Stomach (tissue), 9 donors: ENCODE data around the gene GARS1. TPM values are rescaled to one million over a fixed set of nuclear protein-coding genes. Genes with fewer than 3 reads are reported as not detected.
"Not testable (repeated sequence)": the region's sequence is repeated elsewhere in the genome, so short reads cannot be mapped to it uniquely, and the experiment has no call there.

Source experiments
- DNase-seq, 2 donors: peaks; one replicate each; pipeline versions ENCODE4 v3.0.0 to v3.0.0-alpha.2; 2013 to 2019
- H3K27ac ChIP-seq, 5 donors: fragments of 200-600 bp in 4 of 5; sonication (generic) in 4 of 5; one replicate each; pipeline ENCODE4 v1.5.1; 2013 to 2019; ENCODE audit warnings: mild to moderate bottlenecking in 1 of 5, moderate library complexity in 1 of 5
- H3K27me3 ChIP-seq, 3 donors: fragments of 200-600 bp; sonication (generic); one replicate each; pipeline ENCODE4 v1.5.1; 2017 to 2019; ENCODE audit warnings: mixed run types in 1 of 3
- H3K36me3 ChIP-seq, 4 donors: fragments of 200-600 bp; sonication (generic); 1 replicate in 3 of 4; 2 replicates in 1 of 4; pipeline ENCODE4 v1.5.1; 2016 to 2019
- H3K4me1 ChIP-seq, 4 donors: fragments of 200-600 bp; sonication (generic); one replicate each; pipeline ENCODE4 v1.5.1; 2016 to 2019
- H3K4me3 ChIP-seq, 4 donors: fragments of 200-600 bp; sonication (generic) in 3 of 4; one replicate each; pipeline ENCODE4 v1.5.1; 2016 to 2019; ENCODE audit warnings: mild to moderate bottlenecking in 1 of 4
- H3K9me3 ChIP-seq, 4 donors: fragments of 200-600 bp; sonication (generic); one replicate each; pipeline ENCODE4 v1.5.1; 2016 to 2019
- CTCF ChIP-seq, 7 experiments: fragments of 450-650 bp in 4 of 7; fragments of 200-600 bp in 3 of 7; sonication (generic) in 3 of 7; IDR thresholded peaks; one replicate each; pipeline ENCODE4 v1.5.1; 2016 to 2019; ENCODE audit warnings: antibody characterized with exemption in 7 of 7, control low read depth in 2 of 7, mild to moderate bottlenecking in 1 of 7
- EP300 ChIP-seq: sonication (generic); formaldehyde crosslinking; IDR thresholded peaks from one replicate; pipeline ENCODE4 v1.6.1; 2017; ENCODE audit warnings: antibody characterized with exemption
- POLR2A ChIP-seq, 4 donors: fragments of 450-650 bp; IDR thresholded peaks; one replicate each; pipeline ENCODE4 v1.6.1; 2016; ENCODE audit warnings: antibody characterized with exemption in 4 of 4, control low read depth in 2 of 4, mild to moderate bottlenecking in 1 of 4, moderate library complexity in 1 of 4
- POLR2AphosphoS5 ChIP-seq, 3 donors: sonication (generic); formaldehyde crosslinking; IDR thresholded peaks; one replicate each; pipeline ENCODE4 v1.6.1; 2016; ENCODE audit warnings: antibody characterized with exemption in 3 of 3
- WGBS, 5 donors: extraction: QIAGEN DNeasy Blood & Tissue Kit in 3 of 5; methylation state at CpG; one replicate each; pipeline versions ENCODE4 v1.1.5 to v1.1.7; 2013 to 2018; 5-methylcytosine and 5-hydroxymethylcytosine counted together
- intact Hi-C: fragments of 100-400 bp; cut with DNase I; formaldehyde crosslinking; loops from one replicate; pipeline ENCODE4 v1.15.1; 2023; ENCODE audit warnings: low total_unique reads
- polyA plus RNA-seq, 3 donors: library from polyadenylated mRNA; stranded (reverse); fragments of 200-250 nt; gene quantifications; one replicate each; pipeline ENCODE4 v1.2.3, GENCODE V29; 2013
- total RNA-seq, 5 donors: library from RNA; depleted of rRNA; stranded (reverse); fragments of >200 nt; gene quantifications; one replicate each; pipeline versions ENCODE4 v1.1.0 to v1.2.3, GENCODE V29; 2014 to 2016
- donor health status: healthy with polysubstance abuse.
- donor health status: Bipolar disorder and iron deficiency.
- donor health status: healthy.

Gene GARS1
- total and polyA plus RNA-seq, 8 donors = 37.5 to 124 (median 74.8) TPM

- Histone ChIP-seq H3K27ac (no peak overlapping the region), H3K4me3 (no peak overlapping the region), H3K36me3 (peaks cover 54 to 80% (median 77%) of the 10 kb centered on the region in 4 donors), H3K27me3 (no peaks in the 10 kb centered on the region), H3K9me3 (no peaks in the 10 kb centered on the region), H3K4me1 (no peaks in the 10 kb centered on the region)
- intact Hi-C loops = no loop called here
- WGBS, 5 donors = 79 to 89% (median 86%) methylated on average over 3 of the region's 3 CpGs
- TF ChIP-seq EP300 (no peak), POLR2A (IDR thresholded peaks at IDR 0.05) (no peak)
- DNase-seq = no peak
Observed at GRCh38 chr7:30633223-30633622, 38.5 kb downstream of the GARS1 start.

GRCh38 chr7:30634193-30634626 lies 39.5 kb downstream of the GARS1 start:
- H3K27ac ChIP-seq = no peak overlapping the region
- intact Hi-C loops = no loop called here
- TF ChIP-seq EP300 = no peak
- no peak for TF ChIP-seq POLR2AphosphoS5 (IDR thresholded peaks at IDR 0.05)
- TF ChIP-seq CTCF (IDR thresholded peaks at IDR 0.05) = no peak
- TF ChIP-seq POLR2A (IDR thresholded peaks at IDR 0.05) = no peak
- no peak overlapping the region for H3K4me3 ChIP-seq
- H3K27me3 ChIP-seq = no peaks in the 10 kb centered on the region
- no peaks in the 10 kb centered on the region for H3K9me3 ChIP-seq
- H3K36me3 ChIP-seq = peaks cover 44 to 71% (median 68%) of the 10 kb centered on the region in 4 donors
- DNase-seq = no peak
- no peaks in the 10 kb centered on the region for H3K4me1 ChIP-seq
- 67 to 88% (median 74%) methylated on average over 1 of the region's 1 CpG for WGBS, 5 donors

- 65 to 88% (median 84%) methylated on average over 6 of the region's 6 CpGs for WGBS, 5 donors
- no peak for DNase-seq
- Histone ChIP-seq H3K4me1 (no peaks in the 10 kb centered on the region), H3K36me3 (peaks cover 39 to 65% (median 62%) of the 10 kb centered on the region in 4 donors), H3K9me3 (no peaks in the 10 kb centered on the region), H3K27ac (no peak overlapping the region), H3K27me3 (no peaks in the 10 kb centered on the region), H3K4me3 (no peak overlapping the region)
- intact Hi-C loops = no loop called here
- TF ChIP-seq CTCF (IDR thresholded peaks at IDR 0.05) = no peak
- no peak for TF ChIP-seq POLR2A (IDR thresholded peaks at IDR 0.05)
- no peak for TF ChIP-seq POLR2AphosphoS5 (IDR thresholded peaks at IDR 0.05)
Observed at GRCh38 chr7:30634634-30635201, 40.0 kb downstream of the GARS1 start.

- no peak overlapping the region for H3K27ac ChIP-seq
- 90 to 92% (median 92%) methylated on average over 6 of the region's 6 CpGs for WGBS, 5 donors
Observed at GRCh38 chr7:30635798-30636197, 41.1 kb downstream of the GARS1 start.

GRCh38 chr7:30642322-30642721 lies 47.6 kb downstream of the GARS1 start:
- WGBS, 5 donors = 20 to 80% (median 51%) methylated on average over 1 to 15 of the region's 29 CpGs
- DNase-seq, H3K27me3 ChIP-seq, H3K4me1 ChIP-seq, H3K27ac ChIP-seq, H3K9me3 ChIP-seq, H3K4me3 ChIP-seq, intact Hi-C loops: not testable (repeated sequence)
- peaks cover 0 to 18% (median 13%) of the 10 kb centered on the region in 4 donors for H3K36me3 ChIP-seq

More at GRCh38 chr7:30635798-30636197, 41.1 kb downstream of the GARS1 start:
- peaks cover 38 to 55% (median 52%) of the 10 kb centered on the region in 4 donors for H3K36me3 ChIP-seq
- intact Hi-C loops = no loop called here
- H3K4me1 ChIP-seq = no peaks in the 10 kb centered on the region
- DNase-seq = no peak
- no peak overlapping the region for H3K4me3 ChIP-seq
- no peaks in the 10 kb centered on the region for H3K27me3 ChIP-seq
- H3K9me3 ChIP-seq = no peaks in the 10 kb centered on the region
- TF ChIP-seq CTCF (IDR thresholded peaks at IDR 0.05) = no peak
- TF ChIP-seq POLR2A (IDR thresholded peaks at IDR 0.05) = no peak
- no peak for TF ChIP-seq POLR2AphosphoS5 (IDR thresholded peaks at IDR 0.05)
- no peak for TF ChIP-seq EP300
